ENCODE data around the gene TSPAN9.

The TSPAN9 gene

DNA sequence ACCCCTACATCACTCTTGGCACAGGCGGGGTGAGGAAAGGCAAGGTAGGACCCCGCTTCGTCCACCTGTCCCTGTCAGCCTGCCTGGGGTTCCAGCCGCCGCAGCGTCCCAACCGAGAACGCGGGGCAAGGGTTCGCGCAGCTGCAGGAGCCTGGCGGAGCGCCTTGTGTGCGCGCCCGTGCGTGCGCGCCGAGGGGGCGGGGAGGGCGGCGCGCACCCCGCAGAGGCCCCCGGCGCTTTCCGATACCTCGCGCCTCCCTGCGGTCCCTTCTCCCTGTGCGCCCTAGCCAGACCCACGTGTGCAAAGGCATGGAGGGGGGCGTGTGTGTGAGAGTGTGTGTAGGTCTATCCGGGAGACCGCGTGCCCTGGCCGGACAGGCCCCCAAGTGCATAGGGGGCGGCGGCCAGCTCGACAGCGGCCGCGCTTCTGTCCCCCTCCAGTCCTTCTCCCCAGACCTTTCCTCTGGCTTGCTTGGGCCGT lies 122.4 kb downstream of the TSPAN9 start:
- peak; percentile 68 for DNase-seq (ENCODE audit: low read depth)
- H3K4me3 ChIP-seq (ENCODE audit: low read depth, low read length): peak overlapping the region; percentile 61
- TF ChIP-seq, protein P1, sequence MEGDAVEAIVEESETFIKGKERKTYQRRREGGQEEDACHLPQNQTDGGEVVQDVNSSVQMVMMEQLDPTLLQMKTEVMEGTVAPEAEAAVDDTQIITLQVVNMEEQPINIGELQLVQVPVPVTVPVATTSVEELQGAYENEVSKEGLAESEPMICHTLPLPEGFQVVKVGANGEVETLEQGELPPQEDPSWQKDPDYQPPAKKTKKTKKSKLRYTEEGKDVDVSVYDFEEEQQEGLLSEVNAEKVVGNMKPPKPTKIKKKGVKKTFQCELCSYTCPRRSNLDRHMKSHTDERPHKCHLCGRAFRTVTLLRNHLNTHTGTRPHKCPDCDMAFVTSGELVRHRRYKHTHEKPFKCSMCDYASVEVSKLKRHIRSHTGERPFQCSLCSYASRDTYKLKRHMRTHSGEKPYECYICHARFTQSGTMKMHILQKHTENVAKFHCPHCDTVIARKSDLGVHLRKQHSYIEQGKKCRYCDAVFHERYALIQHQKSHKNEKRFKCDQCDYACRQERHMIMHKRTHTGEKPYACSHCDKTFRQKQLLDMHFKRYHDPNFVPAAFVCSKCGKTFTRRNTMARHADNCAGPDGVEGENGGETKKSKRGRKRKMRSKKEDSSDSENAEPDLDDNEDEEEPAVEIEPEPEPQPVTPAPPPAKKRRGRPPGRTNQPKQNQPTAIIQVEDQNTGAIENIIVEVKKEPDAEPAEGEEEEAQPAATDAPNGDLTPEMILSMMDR (conservative IDR thresholded peaks at IDR 0.05; ENCODE audit: low read depth, low read length): no peak

GRCh38 chr12:3200032-3200617 lies 122.9 kb downstream of the TSPAN9 start:
- DNase-seq (ENCODE audit: low read depth): peak; percentile 49
- TF ChIP-seq, protein P1 (conservative IDR thresholded peaks at IDR 0.05; ENCODE audit: low read depth, low read length): no peak
- peak overlapping the region; percentile 61 for H3K4me3 ChIP-seq (ENCODE audit: low read depth, low read length)

DNA sequence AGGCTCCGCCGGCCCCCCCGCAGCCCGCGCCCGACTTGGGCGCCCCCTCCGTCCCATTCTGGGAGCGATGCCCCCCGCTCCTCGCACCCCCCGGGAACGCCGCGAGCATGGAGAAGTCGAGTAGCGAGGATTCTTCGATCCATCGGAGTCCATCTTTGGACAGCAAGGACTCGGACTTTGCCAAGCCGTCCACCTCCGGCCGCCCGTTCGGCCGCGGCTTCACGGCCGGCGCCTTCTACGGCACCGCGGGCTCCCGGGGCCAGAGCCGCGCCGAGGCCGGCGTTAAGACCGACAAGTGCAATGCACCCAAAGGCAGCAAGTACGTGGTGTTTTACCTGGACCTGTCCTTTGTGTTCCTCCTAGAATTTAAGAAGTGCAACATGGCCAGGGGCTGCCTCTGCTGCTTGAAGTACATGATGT lies 123.6 kb downstream of the TSPAN9 start:
- DNase-seq (ENCODE audit: low read depth): peak; percentile 26
- peak overlapping the region; percentile 61 for H3K4me3 ChIP-seq (ENCODE audit: low read depth, low read length)
- TF ChIP-seq, protein P1 (conservative IDR thresholded peaks at IDR 0.05; ENCODE audit: low read depth, low read length): no peak

GRCh38 chr12:3201339-3202051 lies 124.3 kb downstream of the TSPAN9 start:
- TF ChIP-seq, protein P1 (conservative IDR thresholded peaks at IDR 0.05; ENCODE audit: low read depth, low read length): no peak
- DNase-seq (ENCODE audit: low read depth): no peak
- H3K4me3 ChIP-seq (ENCODE audit: low read depth, low read length): peak overlapping the region; percentile 61

DNA sequence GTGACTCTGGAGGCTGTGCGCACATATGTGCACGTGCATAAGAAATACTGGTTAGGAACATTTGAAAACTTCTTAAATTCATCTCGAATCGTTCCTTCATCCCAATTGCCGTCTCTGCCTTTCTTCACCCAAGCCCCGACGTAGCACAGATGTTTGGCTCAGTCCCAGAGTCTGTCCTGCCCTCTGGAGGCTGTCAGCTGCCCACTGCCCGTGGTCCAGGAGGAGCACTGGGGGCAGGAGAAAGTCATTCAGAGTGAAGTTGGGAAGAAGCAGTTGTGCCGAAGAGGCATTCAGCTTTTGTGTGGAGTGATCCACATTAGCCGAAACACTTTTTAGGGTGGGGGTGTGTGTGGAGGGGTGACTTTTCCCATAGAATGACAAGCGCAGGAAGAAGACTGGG lies 124.9 kb downstream of the TSPAN9 start:
- DNase-seq (ENCODE audit: low read depth): no peak
- H3K4me3 ChIP-seq (ENCODE audit: low read depth, low read length): no peak overlapping the region
- TF ChIP-seq, protein P1 (conservative IDR thresholded peaks at IDR 0.05; ENCODE audit: low read depth, low read length): peak; percentile 14

GRCh38 chr12:3202734-3203446 lies 125.7 kb downstream of the TSPAN9 start:
- no peak overlapping the region for H3K4me3 ChIP-seq (ENCODE audit: low read depth, low read length)
- DNase-seq (ENCODE audit: low read depth): peak; percentile 51
- TF ChIP-seq, protein P1 (conservative IDR thresholded peaks at IDR 0.05; ENCODE audit: low read depth, low read length): peak; percentile 95
